GM12878 (cell line): ENCODE measurements around the gene RINL. TPM values are rescaled to one million over a fixed set of nuclear protein-coding genes. Genes with fewer than 3 reads are reported as not detected.

Experiments used
- ATAC-seq: fragments of 200-7000 bp; cut with Tn5 transposase; 3 replicates; pipeline ENCODE4 v1.9.1; 2020; ENCODE audit warnings: mild to moderate bottlenecking, moderate library complexity
- BruUV-seq: library from RNA; stranded (reverse); fragments of 400-500 nt; replicated peaks from 2 replicates; lab custom pipeline; 2021; lab: Mats Ljungman, UMichigan
- CTCF ChIA-PET: fragments of 300-600 bp; sonication (Branson Sonifier 250); formaldehyde crosslinking; extraction: SDS; loops from one replicate; lab custom pipeline; 2021; ENCODE audit warnings: inconsistent platforms; lab: Yijun Ruan, JAX
- POLR2A ChIA-PET: fragments of 350-600 bp; formaldehyde crosslinking; extraction: SDS; loops from one replicate; lab custom pipeline; 2021; ENCODE audit warnings: inconsistent platforms; lab: Charles Lee
- RAD21 ChIA-PET: fragments of 300-600 bp; sonication (Branson Sonifier 250); formaldehyde crosslinking; loops from one replicate; lab custom pipeline; 2023; ENCODE audit warnings: antibody characterized with exemption; ENCODE audit not compliant: unreplicated experiment; lab: Charles Lee
- SMC1A ChIA-PET: fragments of 300-600 bp; sonication (Branson Sonifier 250); formaldehyde crosslinking; loops from one replicate; lab custom pipeline; 2023; ENCODE audit not compliant: unreplicated experiment, uncharacterized antibody; lab: Charles Lee
- DNase-seq: peaks from one replicate; pipeline ENCODE4 v3.0.0-alpha.2; 2011; ENCODE audit warnings: low read depth, low spot score
- FAIRE-seq: peaks from 3 replicates; lab custom pipeline; 2011; peaks lifted over from hg19 to GRCh38; lab: Jason Lieb, UNC
- H2AFZ ChIP-seq: 2 replicates; pipeline ENCODE4 v1.6.0; 2011; ENCODE audit warnings: low read depth, low read length, control low read depth; ENCODE audit not compliant: control insufficient read depth
- H3K27ac ChIP-seq: 2 replicates; pipeline ENCODE4 v1.5.1; 2011; ENCODE audit warnings: control low read depth; ENCODE audit not compliant: control insufficient read depth, insufficient read depth
- H3K27me3 ChIP-seq, 2 experiments: replicated peaks in 1 of 2; 2 replicates each; pipeline versions ENCODE4 v1.6.0 to v1.6.1; 2011; ENCODE audit warnings: low read length in 1 of 2; ENCODE audit not compliant: control insufficient read depth in 2 of 2, insufficient read depth in 2 of 2
- H3K36me3 ChIP-seq, 2 experiments: 2 replicates each; pipeline ENCODE4 v1.5.1; 2011; ENCODE audit warnings: low read length in 1 of 2; ENCODE audit not compliant: control insufficient read depth in 2 of 2, insufficient read depth in 2 of 2
- H3K4me1 ChIP-seq: 2 replicates; pipeline ENCODE4 v1.6.1; 2011; ENCODE audit warnings: mild to moderate bottlenecking, low read length, moderate library complexity, mixed read lengths; ENCODE audit not compliant: control insufficient read depth, insufficient read depth
- H3K4me2 ChIP-seq: 2 replicates; pipeline ENCODE4 v1.6.0; 2011; ENCODE audit warnings: control low read depth; ENCODE audit not compliant: control insufficient read depth, insufficient read depth
- H3K4me3 ChIP-seq: fragments of 200-600 bp; sonication (generic); 2 replicates; pipeline ENCODE4 v1.5.1; 2016
- H3K79me2 ChIP-seq: 2 replicates; pipeline ENCODE4 v1.6.0; 2011; ENCODE audit warnings: low read length; ENCODE audit not compliant: control insufficient read depth, insufficient read depth
- H3K9ac ChIP-seq: 2 replicates; pipeline ENCODE4 v1.8.0; 2011; ENCODE audit warnings: low read length, control low read depth, mixed read lengths; ENCODE audit not compliant: control insufficient read depth, insufficient read depth
- H3K9me3 ChIP-seq: replicated peaks from 3 replicates; pipeline ENCODE4 v1.5.1; 2011; ENCODE audit warnings: mild to moderate bottlenecking, low read length; ENCODE audit not compliant: control insufficient read depth, insufficient read depth
- H4K20me1 ChIP-seq: 2 replicates; pipeline ENCODE4 v1.6.0; 2011; ENCODE audit not compliant: control insufficient read depth, insufficient read depth
- JUND ChIP-seq: IDR thresholded peaks from 2 replicates; pipeline ENCODE4 v1.6.1; 2012; ENCODE audit warnings: low read depth, mild to moderate bottlenecking, low read length, improper control_type of control experiment, moderate library complexity
- MEF2B ChIP-seq: fragments of 450-650 bp; IDR thresholded peaks from 2 replicates; pipeline ENCODE4 v1.6.1; 2018; ENCODE audit warnings: mild to moderate bottlenecking, moderate library complexity; ENCODE audit not compliant: partially characterized antibody, poor library complexity, severe bottlenecking
- POLR2A ChIP-seq: IDR thresholded peaks from 2 replicates; pipeline ENCODE4 v1.6.1; 2011; ENCODE audit warnings: low read depth, mild to moderate bottlenecking, low read length
- POLR2AphosphoS2 ChIP-seq: IDR thresholded peaks from 2 replicates; pipeline ENCODE4 v1.6.1; 2011; ENCODE audit warnings: low read depth, mild to moderate bottlenecking, low read length, improper control_type of control experiment, moderate library complexity
- SMAD5 ChIP-seq: IDR thresholded peaks from 2 replicates; pipeline ENCODE4 v1.6.1; 2016; ENCODE audit warnings: antibody characterized with exemption, low read depth
- WGBS: methylation state at CpG from one replicate; pipeline ENCODE4 v1.1.6; 2016; ENCODE audit warnings: low lambda C conversion rate; ENCODE audit not compliant: insufficient replicate concordance, insufficient coverage; ENCODE audit errors: missing lambda C conversion rate; 5-methylcytosine and 5-hydroxymethylcytosine counted together
- in situ Hi-C: fragments of 300-500 bp; cut with MboI; formaldehyde crosslinking; loops from 9 replicates; pipeline ENCODE4 v1.14.3; 2018; ENCODE audit warnings: mixed read lengths
- intact Hi-C: fragments of 100-400 bp; cut with micrococcal nuclease; formaldehyde crosslinking; loops from one replicate; pipeline ENCODE4 v1.14.2; 2022; ENCODE audit not compliant: unreplicated experiment
- polyA plus RNA-seq, 11 experiments: library from polyadenylated mRNA; depleted of rRNA in 4 of 11; unstranded in 6 of 11; stranded (reverse) in 5 of 11; fragments of >200 nt; fragmentation: Nextera tagmentation in 4 of 11; fragmentation: Illumina TruSeq in 1 of 11; extraction: Ambion mirVana in 4 of 11; extraction: Trizol in 1 of 11; gene quantifications; 1 replicate in 1 of 11; 2 replicates in 10 of 11; pipeline versions ENCODE4 v1.2.1 to v1.2.3, GENCODE V29; 2011 to 2016; ENCODE audit warnings: inconsistent platforms in 2 of 11, missing spikeins in 2 of 11, low read depth in 1 of 11
- total RNA-seq, 4 experiments: library from RNA; depleted of rRNA in 3 of 4; stranded (reverse); fragments of >200 nt in 3 of 4; fragmentation: Illumina TruSeq in 1 of 4; extraction: Trizol in 1 of 4; gene quantifications; 2 replicates each; pipeline versions ENCODE4 v1.2.1 to v1.2.3, GENCODE V29; 2013 to 2021
- TF ChIP-seq, protein P1 (sequence below): IDR thresholded peaks from 2 replicates; pipeline ENCODE4 v1.6.1; 2011; ENCODE audit warnings: mild to moderate bottlenecking, low read depth, low read length, moderate library complexity; ENCODE audit not compliant: insufficient replicate concordance

Gene RINL
- total and polyA plus RNA-seq, 10 of the 15 experiments (the other 5 are each of a cell fraction or from before 2014, with no cell fraction given): 14.5 to 64.2 (median 47.6) TPM

DNA sequence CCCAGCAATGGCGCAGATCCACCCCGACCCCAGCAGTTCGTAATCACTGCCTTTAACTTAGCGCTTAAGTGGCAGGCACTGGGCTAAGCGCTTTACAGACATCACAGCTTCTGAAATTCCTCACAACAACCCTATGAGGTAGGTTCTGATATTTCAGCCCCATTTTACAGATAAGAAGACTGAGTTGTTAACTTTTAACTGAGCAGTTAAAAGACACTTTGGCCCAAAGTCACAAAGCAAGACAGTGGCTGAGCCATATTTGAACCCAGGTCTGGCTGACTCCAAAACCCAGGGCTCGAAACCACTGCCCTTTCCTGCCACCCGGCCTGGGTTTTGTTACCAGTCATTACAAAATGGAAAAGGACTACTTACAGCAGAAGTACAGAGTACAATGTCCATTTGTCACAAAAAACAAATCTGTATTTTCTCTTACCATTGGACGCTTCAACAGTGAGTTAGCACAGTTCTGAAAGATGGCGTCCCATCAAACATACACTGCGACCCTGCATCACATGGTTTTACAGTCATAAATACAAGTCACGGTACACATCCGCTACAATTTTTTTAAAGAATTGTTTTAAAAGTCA lies 36.8 kb downstream of the RINL start:
- Histone ChIP-seq H3K4me1 (peaks cover 23% of the 10 kb centered on the region), H3K9ac (no peak overlapping the region), H2AFZ (no peak overlapping the region), H3K36me3 (peaks cover 60 to 77% of the 10 kb centered on the region in 2 experiments), H3K27ac (no peak overlapping the region), H3K4me3 (no peak overlapping the region), H3K79me2 (peaks cover 32% of the 10 kb centered on the region), H3K4me2 (no peak overlapping the region), H3K9me3 (no peaks in the 10 kb centered on the region), H3K27me3 (no peaks in the 10 kb centered on the region), H4K20me1 (peaks cover 9% of the 10 kb centered on the region)
- no peak for FAIRE-seq
- BruUV-seq: no TSS peak
- ChIA-PET POLR2A (interaction anchor here (0.6 to 0.7 kb wide), 2 partner anchors 8 to 396 kb away, joined by 3 read pairs; no protein-coding TSS in a partner anchor), SMC1A (interaction anchor here (0.5 kb wide), 1 partner anchor 88 kb away, joined by 3 read pairs; no protein-coding TSS in a partner anchor), CTCF (interaction anchor here (0.6 to 1.6 kb wide), 3 partner anchors 28 to 87 kb away, joined by 3 to 6 read pairs (median 3); no protein-coding TSS in a partner anchor), RAD21 (no interaction called here)
- ATAC-seq: no peak
- no peak for DNase-seq
- WGBS: 90% methylated on average over 12 of the region's 12 CpGs
- intact Hi-C loops: no loop called here
- in situ Hi-C loops: no loop called here
- TF ChIP-seq POLR2A: peak; percentile 54; the same call in 1 of the 2 replicates
- no peak for TF ChIP-seq MEF2B
- TF ChIP-seq SMAD5: peak; percentile 34; the same call in 1 of the 2 replicates
- TF ChIP-seq JUND: no peak
- TF ChIP-seq, protein P1, sequence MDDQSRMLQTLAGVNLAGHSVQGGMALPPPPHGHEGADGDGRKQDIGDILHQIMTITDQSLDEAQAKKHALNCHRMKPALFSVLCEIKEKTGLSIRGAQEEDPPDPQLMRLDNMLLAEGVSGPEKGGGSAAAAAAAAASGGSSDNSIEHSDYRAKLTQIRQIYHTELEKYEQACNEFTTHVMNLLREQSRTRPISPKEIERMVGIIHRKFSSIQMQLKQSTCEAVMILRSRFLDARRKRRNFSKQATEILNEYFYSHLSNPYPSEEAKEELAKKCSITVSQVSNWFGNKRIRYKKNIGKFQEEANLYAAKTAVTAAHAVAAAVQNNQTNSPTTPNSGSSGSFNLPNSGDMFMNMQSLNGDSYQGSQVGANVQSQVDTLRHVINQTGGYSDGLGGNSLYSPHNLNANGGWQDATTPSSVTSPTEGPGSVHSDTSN: no peak
- TF ChIP-seq POLR2AphosphoS2: 0 out of 2 replicates have a peak, but pooled peaks have one; percentile 37
